Fibroblast of pulmonary artery (primary cell): ENCODE results near the gene ATP2A2.
A peak's percentile ranks its signal among the peaks of the same experiment; 100 is the strongest.

Source experiments
- DNase-seq: peaks from one replicate; pipeline ENCODE4 v3.0.0-alpha.2; 2010; ENCODE audit warnings: low read depth
- H3K4me3 ChIP-seq: replicated peaks from 2 replicates; pipeline ENCODE4 v1.5.1; 2011; ENCODE audit warnings: low read depth, mild to moderate bottlenecking, control low read depth, low read length, moderate library complexity
- TF ChIP-seq, protein P1 (sequence below): IDR thresholded peaks from 2 replicates; pipeline ENCODE4 v1.5.1; 2011; ENCODE audit warnings: mild to moderate bottlenecking, control low read depth, low read length, inconsistent platforms; ENCODE audit errors: missing control alignments

The ATP2A2 gene

DNA sequence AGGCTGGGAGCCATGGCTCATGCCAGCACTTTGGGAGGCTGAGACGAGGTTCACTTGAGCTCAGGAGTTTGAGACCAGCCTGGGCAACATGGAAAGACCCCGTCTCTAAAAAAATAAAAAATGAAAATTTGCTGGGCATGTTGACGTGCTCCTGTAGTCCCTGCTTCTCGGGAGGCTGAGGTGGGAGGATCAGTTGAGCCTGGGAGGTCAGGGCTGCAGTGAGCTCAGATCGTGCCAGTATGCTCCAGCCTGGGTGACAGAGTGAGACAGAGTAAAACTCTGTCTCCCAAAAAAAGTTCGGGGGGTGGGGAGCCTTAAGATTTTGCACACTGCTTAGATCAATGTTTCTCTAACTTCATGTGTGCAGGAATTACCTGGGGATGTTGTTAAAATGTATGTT is 30.9 kb downstream of the ATP2A2 start:
- TF ChIP-seq, protein P1, sequence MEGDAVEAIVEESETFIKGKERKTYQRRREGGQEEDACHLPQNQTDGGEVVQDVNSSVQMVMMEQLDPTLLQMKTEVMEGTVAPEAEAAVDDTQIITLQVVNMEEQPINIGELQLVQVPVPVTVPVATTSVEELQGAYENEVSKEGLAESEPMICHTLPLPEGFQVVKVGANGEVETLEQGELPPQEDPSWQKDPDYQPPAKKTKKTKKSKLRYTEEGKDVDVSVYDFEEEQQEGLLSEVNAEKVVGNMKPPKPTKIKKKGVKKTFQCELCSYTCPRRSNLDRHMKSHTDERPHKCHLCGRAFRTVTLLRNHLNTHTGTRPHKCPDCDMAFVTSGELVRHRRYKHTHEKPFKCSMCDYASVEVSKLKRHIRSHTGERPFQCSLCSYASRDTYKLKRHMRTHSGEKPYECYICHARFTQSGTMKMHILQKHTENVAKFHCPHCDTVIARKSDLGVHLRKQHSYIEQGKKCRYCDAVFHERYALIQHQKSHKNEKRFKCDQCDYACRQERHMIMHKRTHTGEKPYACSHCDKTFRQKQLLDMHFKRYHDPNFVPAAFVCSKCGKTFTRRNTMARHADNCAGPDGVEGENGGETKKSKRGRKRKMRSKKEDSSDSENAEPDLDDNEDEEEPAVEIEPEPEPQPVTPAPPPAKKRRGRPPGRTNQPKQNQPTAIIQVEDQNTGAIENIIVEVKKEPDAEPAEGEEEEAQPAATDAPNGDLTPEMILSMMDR = no peak
- DNase-seq = no peak
- no peak overlapping the region for H3K4me3 ChIP-seq

DNA sequence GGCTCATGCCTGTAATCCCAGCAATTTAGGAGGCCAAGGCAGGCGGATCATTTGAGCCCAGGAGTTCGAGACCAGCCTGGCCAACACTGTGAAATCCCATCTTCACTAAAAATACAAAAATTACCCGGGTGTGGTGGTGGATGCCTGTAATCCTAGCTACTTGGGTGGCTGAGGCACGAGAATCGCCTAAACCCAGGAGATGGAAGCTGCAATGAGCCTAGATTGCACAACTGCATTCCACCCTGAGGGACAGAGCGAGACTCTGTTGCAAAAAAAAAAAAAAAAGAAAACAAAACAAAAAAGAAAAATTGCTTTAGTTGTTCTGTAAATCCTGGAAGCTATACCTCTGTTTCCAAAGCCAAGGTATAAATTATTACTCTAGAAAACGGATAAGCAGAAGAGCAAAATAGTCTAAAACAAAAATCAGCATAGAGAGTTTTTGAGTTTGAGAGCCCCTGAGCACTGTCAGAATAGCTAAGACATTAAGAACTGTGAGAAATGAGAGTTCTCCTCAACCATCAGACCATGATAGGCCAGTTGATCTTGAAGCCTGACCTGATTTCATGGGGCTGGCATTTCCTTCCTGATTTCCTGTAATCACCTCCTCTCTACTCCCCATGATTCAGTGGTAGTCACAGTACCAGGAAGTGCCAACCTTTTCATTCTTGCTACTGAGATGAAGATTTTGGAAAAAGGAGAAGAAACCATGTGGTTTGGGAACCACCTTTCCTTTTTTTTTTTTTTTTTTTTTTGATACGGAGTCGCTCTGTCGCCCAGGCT is 31.7 kb downstream of the ATP2A2 start:
- TF ChIP-seq, protein P1 = no peak
- DNase-seq = peak; percentile 85
- no peak overlapping the region for H3K4me3 ChIP-seq

DNA sequence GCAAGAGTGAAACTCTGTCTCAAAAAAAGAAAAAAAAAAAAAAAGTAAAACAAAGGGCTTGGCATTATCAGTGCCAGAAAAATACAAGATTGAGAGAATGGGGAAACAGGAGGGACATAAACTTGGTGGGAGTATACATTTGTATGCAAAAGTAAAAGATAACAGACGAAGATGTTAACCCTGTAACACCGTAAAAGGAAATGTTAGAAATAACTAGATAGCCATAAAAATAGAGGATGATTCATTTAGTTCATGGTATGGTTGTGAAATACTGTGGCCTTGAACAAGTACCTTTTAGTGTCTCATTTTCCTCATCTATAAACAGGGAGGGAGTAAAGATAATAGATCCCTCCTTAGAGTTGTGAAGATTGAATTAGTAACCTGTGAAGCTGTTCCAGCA is 33.3 kb downstream of the ATP2A2 start:
- H3K4me3 ChIP-seq = no peak overlapping the region
- TF ChIP-seq, protein P1 = no peak
- peak; percentile 92 for DNase-seq

DNA sequence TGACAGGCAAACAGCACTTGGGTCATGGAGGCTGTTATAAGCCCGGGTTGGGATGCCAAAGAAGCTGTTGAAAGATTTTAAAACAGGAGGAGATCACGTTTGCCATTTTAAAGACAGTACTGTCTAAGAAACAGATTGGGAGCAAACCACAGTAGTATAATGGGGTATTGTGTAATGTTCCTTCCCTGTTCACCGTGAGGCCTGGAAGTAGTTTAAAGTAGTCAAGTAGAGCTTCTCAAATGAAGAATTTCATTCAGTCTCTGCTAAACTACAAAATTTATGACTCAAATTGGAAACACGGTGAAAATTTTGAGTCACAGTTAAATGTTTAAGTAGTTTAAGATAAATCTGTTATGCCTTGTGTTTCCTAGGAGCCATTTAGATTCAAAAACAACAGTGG is 35.8 kb downstream of the ATP2A2 start:
- peak; percentile 82 for DNase-seq
- TF ChIP-seq, protein P1 = no peak
- H3K4me3 ChIP-seq = no peak overlapping the region

DNA sequence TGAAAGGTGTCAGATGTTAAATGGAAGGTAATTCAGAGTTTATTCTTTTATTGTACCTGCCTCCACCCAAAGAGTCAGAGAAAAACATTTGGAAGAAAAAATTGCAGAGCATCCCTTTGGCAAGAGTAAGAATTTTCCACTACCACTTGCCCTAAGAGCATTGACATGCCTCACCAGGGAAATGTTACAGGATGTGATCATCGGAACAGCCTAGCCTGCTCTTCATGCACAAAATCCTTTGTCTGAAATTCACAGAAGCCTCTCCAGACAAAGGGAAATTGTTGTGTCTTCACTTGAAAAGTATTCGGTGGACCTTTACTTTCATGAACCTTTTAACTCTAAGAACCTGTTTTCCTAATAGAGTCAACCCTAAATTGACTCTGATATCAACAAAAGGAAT is 36.9 kb downstream of the ATP2A2 start:
- H3K4me3 ChIP-seq = no peak overlapping the region
- peak; percentile 81 for DNase-seq
- TF ChIP-seq, protein P1 = no peak

DNA sequence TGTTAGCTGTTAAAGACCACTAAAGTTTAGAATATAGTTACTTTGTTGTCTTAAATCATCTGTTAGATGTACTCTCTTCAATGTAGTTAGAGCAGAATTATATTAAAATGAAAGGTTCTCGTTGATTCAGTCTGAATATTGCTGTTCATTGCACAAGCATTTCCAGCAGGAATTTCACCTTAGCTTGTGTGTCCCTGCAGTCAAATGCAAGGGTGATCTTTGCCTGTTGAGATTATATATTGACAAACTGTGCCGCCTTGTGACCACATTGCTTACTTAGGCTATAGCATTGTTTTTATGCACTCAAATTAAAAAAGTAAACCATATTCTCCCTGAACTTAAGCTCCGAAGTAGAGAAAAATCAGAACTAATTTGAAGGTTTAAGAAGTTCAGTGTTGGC is 39.5 kb downstream of the ATP2A2 start:
- TF ChIP-seq, protein P1 = no peak
- no peak overlapping the region for H3K4me3 ChIP-seq
- no peak for DNase-seq

DNA sequence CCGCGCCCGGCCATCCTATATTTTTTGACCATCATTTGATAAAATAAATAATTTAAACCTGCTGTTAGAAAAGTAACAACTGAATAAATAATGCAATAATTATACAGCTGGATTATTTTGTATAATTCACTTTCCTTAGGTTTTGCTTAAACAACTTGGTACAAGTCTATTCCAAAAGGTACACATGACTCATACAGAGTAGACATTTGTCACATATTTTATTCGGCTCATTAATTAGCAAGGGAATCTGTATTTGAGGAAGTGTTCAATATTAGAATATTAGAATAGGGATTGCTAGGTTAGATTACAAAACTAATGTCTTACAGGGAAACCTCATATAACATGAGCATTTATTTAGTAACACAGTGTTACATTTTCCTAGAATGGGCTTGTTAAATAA is 48.7 kb downstream of the ATP2A2 start:
- no peak for DNase-seq
- TF ChIP-seq, protein P1 = no peak
- no peak overlapping the region for H3K4me3 ChIP-seq
